Peyer's patch (tissue), 4 donors: ENCODE results near the gene CAMSAP1. TPM values are rescaled to one million over a fixed set of nuclear protein-coding genes. Genes with fewer than 3 reads are reported as not detected.

Source experiments
- DNase-seq, 3 donors: peaks; one replicate each; pipeline ENCODE4 v3.0.0-alpha.2; 2017 to 2019
- H3K27ac ChIP-seq, 4 donors: fragments of 200-600 bp; sonication (generic); one replicate each; pipeline ENCODE4 v1.5.1; 2016 to 2019
- H3K27me3 ChIP-seq, 2 donors: fragments of 200-600 bp; sonication (generic); one replicate each; pipeline ENCODE4 v1.5.1; 2019
- H3K36me3 ChIP-seq, 3 donors: fragments of 200-600 bp; sonication (generic); one replicate each; pipeline ENCODE4 v1.5.1; 2016 to 2019
- H3K4me1 ChIP-seq, 4 donors: fragments of 200-600 bp; sonication (generic); one replicate each; pipeline ENCODE4 v1.5.1; 2016 to 2019
- H3K4me3 ChIP-seq, 4 donors: fragments of 200-600 bp; sonication (generic); 1 replicate in 3 of 4; 2 replicates in 1 of 4; pipeline ENCODE4 v1.5.1; 2016 to 2019; ENCODE audit warnings: mild to moderate bottlenecking in 1 of 4
- H3K9me3 ChIP-seq, 4 donors: fragments of 200-600 bp; sonication (generic); one replicate each; pipeline ENCODE4 v1.5.1; 2016 to 2019; ENCODE audit warnings: mild to moderate bottlenecking in 1 of 4
- CTCF ChIP-seq, 6 experiments: fragments of 450-650 bp in 4 of 6; fragments of 200-600 bp in 2 of 6; sonication (generic) in 1 of 6; IDR thresholded peaks; one replicate each; pipeline ENCODE4 v1.5.1; 2017 to 2019; ENCODE audit warnings: antibody characterized with exemption in 6 of 6, mild to moderate bottlenecking in 3 of 6, moderate library complexity in 1 of 6
- POLR2A ChIP-seq, 2 donors: fragments of 450-650 bp; IDR thresholded peaks; one replicate each; pipeline ENCODE4 v1.5.1; 2017; ENCODE audit warnings: antibody characterized with exemption in 2 of 2, mild to moderate bottlenecking in 2 of 2, moderate library complexity in 2 of 2
- total RNA-seq, 4 donors: library from RNA; depleted of rRNA; stranded (reverse); fragments of >200 nt; gene quantifications; one replicate each; pipeline ENCODE4 v1.1.0, GENCODE V29; 2016

CAMSAP1 gene
- total RNA-seq, 4 donors from 2014 or later, result 21.0 to 30.5 (median 24.2) TPM

GRCh38 chr9:135814421-135815095 is 92.8 kb downstream of the CAMSAP1 start:
- Histone ChIP-seq H3K4me1 (no peaks in the 10 kb centered on the region), H3K4me3 (no peak overlapping the region), H3K27ac (no peak overlapping the region), H3K9me3 (no peaks in the 10 kb centered on the region), H3K36me3 (peaks cover 0 to 91% (median 0%) of the 10 kb centered on the region in 3 donors), H3K27me3 (no peaks in the 10 kb centered on the region)
- TF ChIP-seq POLR2A (IDR thresholded peaks at IDR 0.05), result no peak
- no peak for TF ChIP-seq CTCF (IDR thresholded peaks at IDR 0.05)
- DNase-seq, result no peak

- H3K27me3 ChIP-seq, result no peaks in the 10 kb centered on the region
- no peaks in the 10 kb centered on the region for H3K9me3 ChIP-seq
- H3K27ac ChIP-seq, result no peak overlapping the region
- peaks cover 0 to 86% (median 0%) of the 10 kb centered on the region in 3 donors for H3K36me3 ChIP-seq
- DNase-seq, result no peak
- no peak overlapping the region for H3K4me3 ChIP-seq
- H3K4me1 ChIP-seq, result no peaks in the 10 kb centered on the region
- no peak for TF ChIP-seq POLR2A (IDR thresholded peaks at IDR 0.05)
- TF ChIP-seq CTCF (IDR thresholded peaks at IDR 0.05), result no peak
These were observed 93.6 kb downstream of the CAMSAP1 start for GRCh38 chr9:135813671-135814290.

DNA sequence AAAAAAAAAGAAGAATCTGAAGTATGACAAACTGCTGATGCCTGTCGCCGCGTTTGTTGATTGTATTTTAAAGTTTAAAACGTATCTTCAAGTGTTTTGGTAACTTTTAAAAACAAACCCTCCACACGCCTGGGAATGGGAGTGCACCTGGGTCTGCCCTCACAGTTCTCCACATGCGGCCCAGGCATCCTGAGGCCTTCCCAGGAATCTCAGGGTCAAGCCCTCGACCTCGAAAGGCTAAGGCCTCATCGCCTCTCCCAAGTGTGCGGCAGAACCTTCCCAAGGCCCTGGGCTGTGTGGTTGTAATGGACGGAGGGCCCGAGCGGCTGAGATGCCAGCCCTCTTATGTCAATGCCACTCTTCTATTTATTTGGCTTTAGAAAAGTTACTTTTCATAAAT is 94.4 kb downstream of the CAMSAP1 start:
- TF ChIP-seq POLR2A (IDR thresholded peaks at IDR 0.05) (no peak), CTCF (IDR thresholded peaks at IDR 0.05) (no peak)
- peaks cover 0 to 78% (median 0%) of the 10 kb centered on the region in 3 donors for H3K36me3 ChIP-seq
- H3K4me3 ChIP-seq, result no peak overlapping the region
- no peaks in the 10 kb centered on the region for H3K9me3 ChIP-seq
- DNase-seq, result no peak
- H3K27ac ChIP-seq, result no peak overlapping the region
- H3K4me1 ChIP-seq, result no peaks in the 10 kb centered on the region
- H3K27me3 ChIP-seq, result no peaks in the 10 kb centered on the region

DNA sequence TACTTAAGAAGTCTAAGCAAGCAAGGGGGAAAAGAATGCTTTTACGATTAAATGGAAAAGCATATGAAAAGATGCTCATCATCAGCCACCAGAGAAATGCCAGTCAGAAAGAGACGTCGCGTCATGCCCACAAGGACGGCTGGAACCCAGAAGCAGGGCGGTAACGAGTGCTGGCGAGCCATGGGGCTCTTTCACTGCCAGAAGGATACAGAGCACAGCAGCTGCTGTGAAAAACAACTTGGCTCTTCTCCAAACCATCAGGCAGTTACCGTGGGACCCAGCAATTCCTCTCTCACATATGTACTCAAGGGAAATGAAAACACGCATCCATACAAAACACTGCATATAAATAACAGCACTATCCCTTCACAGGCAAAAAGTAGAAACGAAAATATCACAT is 95.5 kb downstream of the CAMSAP1 start:
- no peak overlapping the region for H3K4me3 ChIP-seq
- H3K36me3 ChIP-seq, result peaks cover 0 to 66% (median 0%) of the 10 kb centered on the region in 3 donors
- DNase-seq, result no peak
- no peaks in the 10 kb centered on the region for H3K9me3 ChIP-seq
- H3K27ac ChIP-seq, result no peak overlapping the region
- no peaks in the 10 kb centered on the region for H3K4me1 ChIP-seq
- no peaks in the 10 kb centered on the region for H3K27me3 ChIP-seq
- TF ChIP-seq CTCF (IDR thresholded peaks at IDR 0.05) (no peak), POLR2A (IDR thresholded peaks at IDR 0.05) (no peak)

GRCh38 chr9:135810806-135811575 is 96.4 kb downstream of the CAMSAP1 start:
- no peak for DNase-seq
- no peaks in the 10 kb centered on the region for H3K9me3 ChIP-seq

More at GRCh38 chr9:135810806-135811575, 96.4 kb downstream of the CAMSAP1 start:
- no peak overlapping the region for H3K27ac ChIP-seq
- H3K4me1 ChIP-seq, result no peaks in the 10 kb centered on the region
- H3K4me3 ChIP-seq, result no peak overlapping the region
- peaks cover 0 to 58% (median 0%) of the 10 kb centered on the region in 3 donors for H3K36me3 ChIP-seq
- no peaks in the 10 kb centered on the region for H3K27me3 ChIP-seq
- TF ChIP-seq POLR2A (IDR thresholded peaks at IDR 0.05) (no peak), CTCF (IDR thresholded peaks at IDR 0.05) (no peak)
